ENCODE data around the gene TP53BP2. TPM values are rescaled to one million over a fixed set of nuclear protein-coding genes. Genes with fewer than 3 reads are reported as not detected.

Gene TP53BP2
- total and polyA plus RNA-seq, 10 of the 15 experiments (the other 5 are each of a cell fraction or from before 2014, with no cell fraction given) = 1.6 to 13.7 (median 5.6) TPM

- TF ChIP-seq, protein P1, sequence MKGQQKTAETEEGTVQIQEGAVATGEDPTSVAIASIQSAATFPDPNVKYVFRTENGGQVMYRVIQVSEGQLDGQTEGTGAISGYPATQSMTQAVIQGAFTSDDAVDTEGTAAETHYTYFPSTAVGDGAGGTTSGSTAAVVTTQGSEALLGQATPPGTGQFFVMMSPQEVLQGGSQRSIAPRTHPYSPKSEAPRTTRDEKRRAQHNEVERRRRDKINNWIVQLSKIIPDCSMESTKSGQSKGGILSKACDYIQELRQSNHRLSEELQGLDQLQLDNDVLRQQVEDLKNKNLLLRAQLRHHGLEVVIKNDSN (IDR thresholded peaks at IDR 0.05; ENCODE audit: borderline replicate concordance, extremely low read length, insufficient read depth, low read depth, low read length) = no peak
- no peak for TF ChIP-seq ETV6 (conservative IDR thresholded peaks at IDR 0.05 in 1 of 2, IDR thresholded peaks at IDR 0.05 in 1 of 2; ENCODE audit: borderline replicate concordance in 1 of 2, low read depth in 1 of 2)
- TF ChIP-seq ZBTB40 (IDR thresholded peaks at IDR 0.05; ENCODE audit: borderline replicate concordance) = no peak
- TF ChIP-seq SUPT20H (IDR thresholded peaks at IDR 0.05; ENCODE audit: borderline replicate concordance, control insufficient read depth, low read depth, low read length) = no peak
- TF ChIP-seq ZSCAN29 (IDR thresholded peaks at IDR 0.05) = no peak
- no peak for TF ChIP-seq SMARCA5 (IDR thresholded peaks at IDR 0.05)
- TF ChIP-seq ZNF622 (IDR thresholded peaks at IDR 0.05) = no peak
- no peak for TF ChIP-seq SIN3A (IDR thresholded peaks at IDR 0.05; ENCODE audit: low read depth, low read length)
- no peak for TF ChIP-seq SUZ12 (IDR thresholded peaks at IDR 0.05; ENCODE audit: unreplicated experiment)
- TF ChIP-seq NFYB (IDR thresholded peaks at IDR 0.05; ENCODE audit: insufficient read depth, low read depth, low read length) = no peak
- TF ChIP-seq SMAD1 (IDR thresholded peaks at IDR 0.05; ENCODE audit: low read depth, partially characterized antibody) = no peak
- TF ChIP-seq BRCA1 (IDR thresholded peaks at IDR 0.05; ENCODE audit: low read depth, low read length) = no peak
- no peak for TF ChIP-seq KLF5 (IDR thresholded peaks at IDR 0.05; ENCODE audit: partially characterized antibody)
- no peak; the same call in 1 of the 2 replicates for TF ChIP-seq ATF2 (IDR thresholded peaks at IDR 0.05; ENCODE audit: low read length)
- no peak for TF ChIP-seq TAF1 (IDR thresholded peaks at IDR 0.05; ENCODE audit: borderline replicate concordance, low read depth, low read length)
- peak; percentile 44 to 68; a peak in 3 of 4 replicates for TF ChIP-seq IKZF2 (IDR thresholded peaks at IDR 0.05)
- no peak for TF ChIP-seq NBN (IDR thresholded peaks at IDR 0.05)
- no peak for TF ChIP-seq CREB1 (IDR thresholded peaks at IDR 0.05; ENCODE audit: low read depth)
- no peak for TF ChIP-seq HDAC2 (IDR thresholded peaks at IDR 0.05)
- TF ChIP-seq TBL1XR1 (IDR thresholded peaks at IDR 0.05; ENCODE audit: low read depth, low read length) = no peak
- TF ChIP-seq, protein P2, sequence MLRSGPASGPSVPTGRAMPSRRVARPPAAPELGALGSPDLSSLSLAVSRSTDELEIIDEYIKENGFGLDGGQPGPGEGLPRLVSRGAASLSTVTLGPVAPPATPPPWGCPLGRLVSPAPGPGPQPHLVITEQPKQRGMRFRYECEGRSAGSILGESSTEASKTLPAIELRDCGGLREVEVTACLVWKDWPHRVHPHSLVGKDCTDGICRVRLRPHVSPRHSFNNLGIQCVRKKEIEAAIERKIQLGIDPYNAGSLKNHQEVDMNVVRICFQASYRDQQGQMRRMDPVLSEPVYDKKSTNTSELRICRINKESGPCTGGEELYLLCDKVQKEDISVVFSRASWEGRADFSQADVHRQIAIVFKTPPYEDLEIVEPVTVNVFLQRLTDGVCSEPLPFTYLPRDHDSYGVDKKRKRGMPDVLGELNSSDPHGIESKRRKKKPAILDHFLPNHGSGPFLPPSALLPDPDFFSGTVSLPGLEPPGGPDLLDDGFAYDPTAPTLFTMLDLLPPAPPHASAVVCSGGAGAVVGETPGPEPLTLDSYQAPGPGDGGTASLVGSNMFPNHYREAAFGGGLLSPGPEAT (IDR thresholded peaks at IDR 0.05; ENCODE audit: low read depth) = no peak
- no peak for TF ChIP-seq POLR2AphosphoS2 (IDR thresholded peaks at IDR 0.05; ENCODE audit: low read depth, low read length)
These were observed 73.7 kb downstream of the TP53BP2 start (continued) for GRCh38 chr1:223771814-223772770.

All from GM12878 (cell line).